NCI-H1417 treated with DMSO at 0.1 percent for 48 hours (cell line): ENCODE data around the gene RAF1.
"Not testable (repeated sequence)": the region's sequence is repeated elsewhere in the genome, so short reads cannot be mapped to it uniquely, and the experiment has no call there.

ENCODE experiments used
- DNase-seq: peaks from one replicate; lab custom pipeline; 2025; lab: John Stamatoyannopoulos, UW

Gene RAF1

GRCh38 chr3:12557473-12558100 lies 106.3 kb downstream of the RAF1 start:
- DNase-seq: no peak

- no peak for DNase-seq
Observed at GRCh38 chr3:12556690-12557472, 107.0 kb downstream of the RAF1 start, which contains the start of gene MKRN2. MKRN2 (plus strand) TSS chr3:12557087; CDS start chr3:12557151, 64 bp downstream.

DNA sequence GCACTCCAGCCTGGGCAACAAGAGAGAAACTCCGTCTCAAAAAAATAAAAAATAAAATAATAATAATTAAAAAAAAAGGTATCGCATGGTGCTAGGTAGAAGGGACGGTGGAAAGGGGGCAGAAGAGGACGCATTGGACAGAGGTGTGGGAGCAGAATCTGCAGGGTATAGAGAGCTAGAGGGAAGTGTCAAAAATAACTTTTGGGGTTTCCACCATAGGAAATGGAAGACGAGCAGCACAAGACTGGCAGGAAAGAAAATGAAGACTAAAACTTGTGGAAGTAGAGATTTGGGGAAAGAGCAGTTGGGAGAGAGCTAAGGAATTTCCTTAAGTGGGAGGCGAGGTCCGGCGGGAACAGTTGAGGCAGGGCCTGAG lies 107.6 kb downstream of the RAF1 start:
- no peak for DNase-seq

- no peak for DNase-seq
Observed at GRCh38 chr3:12553921-12554391, 110.0 kb downstream of the RAF1 start.

GRCh38 chr3:12549971-12550760 lies 113.8 kb downstream of the RAF1 start:
- no peak for DNase-seq

DNA sequence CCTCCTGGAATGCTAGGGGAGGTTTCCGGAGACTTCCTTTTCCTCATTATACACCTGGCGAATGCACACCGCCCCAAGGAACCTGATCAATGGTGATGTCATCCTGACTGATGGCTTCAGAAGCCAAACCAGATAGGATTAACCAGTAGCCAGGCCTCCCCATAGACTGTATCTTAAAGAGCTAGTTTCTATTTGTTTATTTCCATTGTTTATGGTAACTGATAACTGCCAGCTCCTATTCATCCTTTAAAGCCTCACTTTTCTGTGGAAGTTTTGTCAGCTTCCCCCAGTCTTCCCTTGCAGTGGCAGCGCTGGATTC lies 118.5 kb downstream of the RAF1 start, which contains the start of gene MKRN2OS:
Gene MKRN2OS, minus strand, starts transcription at position 27 of the 319 bp plus-strand sequence. CDS start 35 bp downstream, outside the sequence.
- no peak for DNase-seq

DNA sequence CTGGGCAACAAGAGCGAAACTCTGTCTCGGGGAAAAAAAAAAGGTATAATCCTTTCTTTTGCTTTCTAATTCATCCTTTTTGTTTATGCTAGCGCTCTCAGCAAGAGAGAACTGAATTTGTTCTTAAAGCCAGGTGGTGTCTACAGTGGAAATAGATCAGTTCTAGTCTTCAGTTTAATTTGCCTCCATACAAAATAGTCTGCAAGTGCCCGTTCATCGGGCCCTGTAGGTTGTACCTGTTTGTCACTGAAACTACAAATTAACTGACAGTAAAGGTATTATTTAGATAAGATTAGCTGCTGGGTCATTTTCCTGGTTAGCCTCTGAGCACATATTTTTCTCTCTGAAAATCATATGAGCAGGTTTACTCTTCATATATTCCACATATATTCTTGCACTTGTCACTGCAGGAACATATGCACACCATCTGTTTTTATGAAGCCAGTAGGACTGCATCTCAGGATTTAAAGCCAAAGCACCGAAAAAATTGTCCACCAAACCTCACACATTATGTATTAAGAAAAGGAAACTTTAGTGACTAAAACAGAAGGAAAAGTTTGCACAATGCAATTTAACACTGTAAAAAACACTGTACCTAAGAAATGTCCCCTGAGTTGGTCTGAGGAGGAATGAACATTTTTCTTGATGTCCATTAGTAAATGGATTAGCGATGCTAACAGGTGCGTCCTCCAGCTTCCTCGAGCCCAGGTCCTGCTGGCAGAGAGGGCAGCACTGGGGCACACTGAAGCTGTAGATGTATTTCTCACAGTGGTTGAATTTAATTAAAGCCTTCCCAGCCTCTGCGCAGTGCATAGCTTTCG lies 119.1 kb downstream of the RAF1 start:
- no peak for DNase-seq

GRCh38 chr3:12543497-12543896 lies 120.4 kb downstream of the RAF1 start:
- not testable (repeated sequence) for DNase-seq

DNA sequence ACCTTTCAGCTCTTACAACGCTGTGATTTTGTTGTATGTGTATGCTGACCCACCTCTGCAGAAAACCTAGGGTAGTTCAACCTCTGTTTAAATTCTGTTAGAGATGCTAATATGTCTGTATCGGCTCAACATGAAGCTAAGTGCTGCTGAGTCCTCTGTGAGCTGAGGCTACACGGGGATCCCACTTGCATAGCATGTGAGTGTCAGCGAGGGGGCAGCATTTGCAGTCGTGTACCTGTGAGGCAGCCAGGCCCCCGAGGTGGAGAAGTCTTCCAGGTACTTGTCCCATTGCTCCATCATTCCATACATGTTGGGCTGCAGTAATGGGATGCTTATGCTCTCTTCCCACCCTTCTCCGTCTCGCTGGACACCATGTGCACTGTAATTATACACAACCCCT lies 122.3 kb downstream of the RAF1 start:
- DNase-seq: no peak

- no peak for DNase-seq
Observed at GRCh38 chr3:12536423-12536822, 127.5 kb downstream of the RAF1 start.
